Muscle layer of duodenum (tissue), 2 donors: ENCODE measurements around the gene MFSD11.
A peak's percentile ranks its signal among the peaks of the same experiment; 100 is the strongest.
"Not testable (repeated sequence)": the region's sequence is repeated elsewhere in the genome, so short reads cannot be mapped to it uniquely, and the experiment has no call there.

Experiments
- H3K27ac ChIP-seq: one replicate; pipeline ENCODE4 v1.7.0; 2013; ENCODE audit warnings: mild to moderate bottlenecking, low read length
- H3K27me3 ChIP-seq: one replicate; pipeline ENCODE4 v1.7.0; 2013; ENCODE audit warnings: low read depth, mild to moderate bottlenecking, control low read depth, low read length
- H3K36me3 ChIP-seq, 2 donors: one replicate each; pipeline ENCODE4 v1.7.0; 2013; ENCODE audit warnings: low read length in 2 of 2, control low read depth in 1 of 2, mild to moderate bottlenecking in 1 of 2; ENCODE audit not compliant: insufficient read depth in 2 of 2, control insufficient read depth in 1 of 2
- H3K4me1 ChIP-seq, 2 donors: one replicate each; pipeline ENCODE4 v1.7.0; 2013; ENCODE audit warnings: low read length in 2 of 2, mild to moderate bottlenecking in 2 of 2, control low read depth in 1 of 2, moderate library complexity in 1 of 2; ENCODE audit not compliant: insufficient read depth in 2 of 2, control insufficient read depth in 1 of 2
- H3K4me3 ChIP-seq, 2 donors: one replicate each; pipeline ENCODE4 v1.7.0; 2013; ENCODE audit warnings: low read length in 2 of 2, low read depth in 1 of 2, mild to moderate bottlenecking in 1 of 2
- H3K9me3 ChIP-seq, 2 donors: one replicate each; pipeline ENCODE4 v1.7.0; 2013; ENCODE audit warnings: low read length in 2 of 2, control low read depth in 1 of 2, mild to moderate bottlenecking in 1 of 2; ENCODE audit not compliant: control insufficient read depth in 1 of 2
- donor health status: healthy.

MFSD11 gene

GRCh38 chr17:76709951-76710862, 27.7 kb upstream of the MFSD11 start:
- peaks cover 18 to 19% of the 10 kb centered on the region in 2 donors for H3K36me3 ChIP-seq
- peak overlapping the region; percentile 95 for H3K27ac ChIP-seq
- H3K9me3 ChIP-seq, H3K27me3 ChIP-seq: not testable (repeated sequence)
- peak overlapping the region; percentile 67 to 72 for H3K4me3 ChIP-seq
- peaks cover 13 to 44% of the 10 kb centered on the region in 2 donors for H3K4me1 ChIP-seq

GRCh38 chr17:76710863-76711611, 26.9 kb upstream of the MFSD11 start, which contains the start of gene MXRA7:
Gene MXRA7, minus strand, starts transcription at chr17:76710965. Its CDS starts 19 bp downstream, at chr17:76710946.
- Histone ChIP-seq H3K4me1 (peaks cover 13 to 52% of the 10 kb centered on the region in 2 donors), H3K4me3 (peak within 1 kb of the TSS; percentile 67 to 72), H3K27me3 (no peaks in the 10 kb centered on the region), H3K36me3 (peaks cover 18 to 27% of the 10 kb centered on the region in 2 donors), H3K9me3 (no peaks in the 10 kb centered on the region), H3K27ac (peak within 1 kb of the TSS; percentile 95)

GRCh38 chr17:76712321-76712720, 25.6 kb upstream of the MFSD11 start:
- H3K27ac ChIP-seq, H3K27me3 ChIP-seq, H3K9me3 ChIP-seq, H3K4me3 ChIP-seq: not testable (repeated sequence)
- peaks cover 10 to 54% of the 10 kb centered on the region in 2 donors for H3K4me1 ChIP-seq
- H3K36me3 ChIP-seq: peaks cover 27 to 40% of the 10 kb centered on the region in 2 donors

GRCh38 chr17:76713765-76714164, 24.2 kb upstream of the MFSD11 start:
- Histone ChIP-seq H3K4me1 (peaks cover 4 to 40% of the 10 kb centered on the region in 2 donors), H3K36me3 (peaks cover 36 to 55% of the 10 kb centered on the region in 2 donors), H3K27ac (no peak overlapping the region)

GRCh38 chr17:76714336-76714735, 23.6 kb upstream of the MFSD11 start:
- Histone ChIP-seq H3K27me3 (no peaks in the 10 kb centered on the region), H3K4me1 (peaks cover 4 to 37% of the 10 kb centered on the region in 2 donors), H3K27ac (no peak overlapping the region), H3K9me3 (no peaks in the 10 kb centered on the region), H3K4me3 (no peak overlapping the region), H3K36me3 (peaks cover 42 to 60% of the 10 kb centered on the region in 2 donors)

More at GRCh38 chr17:76713765-76714164, 24.2 kb upstream of the MFSD11 start:
- no peaks in the 10 kb centered on the region for H3K27me3 ChIP-seq
- H3K9me3 ChIP-seq: no peaks in the 10 kb centered on the region
- H3K4me3 ChIP-seq: no peak overlapping the region

- no peaks in the 10 kb centered on the region for H3K27me3 ChIP-seq
- no peak overlapping the region for H3K4me3 ChIP-seq
- H3K36me3 ChIP-seq: peaks cover 48 to 67% of the 10 kb centered on the region in 2 donors
- peaks cover 4 to 37% of the 10 kb centered on the region in 2 donors for H3K4me1 ChIP-seq
- no peaks in the 10 kb centered on the region for H3K9me3 ChIP-seq
- H3K27ac ChIP-seq: peak overlapping the region; percentile 46
These were observed 23.0 kb upstream of the MFSD11 start for GRCh38 chr17:76714822-76715495.

GRCh38 chr17:76715496-76715830, 22.5 kb upstream of the MFSD11 start:
- Histone ChIP-seq H3K9me3 (no peaks in the 10 kb centered on the region), H3K4me3 (no peak overlapping the region), H3K4me1 (peaks cover 4 to 37% of the 10 kb centered on the region in 2 donors), H3K36me3 (peaks cover 53 to 72% of the 10 kb centered on the region in 2 donors), H3K27me3 (no peaks in the 10 kb centered on the region), H3K27ac (peak overlapping the region; percentile 46)

- H3K4me1 ChIP-seq: peaks cover 1 to 38% of the 10 kb centered on the region in 2 donors
- H3K9me3 ChIP-seq: no peaks in the 10 kb centered on the region
- H3K4me3 ChIP-seq: no peak overlapping the region
- H3K36me3 ChIP-seq: peaks cover 61 to 80% of the 10 kb centered on the region in 2 donors
- H3K27ac ChIP-seq: peak overlapping the region; percentile 62
- H3K27me3 ChIP-seq: no peaks in the 10 kb centered on the region
These were observed 21.6 kb upstream of the MFSD11 start for GRCh38 chr17:76716146-76716838.

- no peaks in the 10 kb centered on the region for H3K27me3 ChIP-seq
- peaks cover 67 to 85% of the 10 kb centered on the region in 2 donors for H3K36me3 ChIP-seq
- H3K4me1 ChIP-seq: peaks cover 0 to 33% of the 10 kb centered on the region in 2 donors
- H3K9me3 ChIP-seq: no peaks in the 10 kb centered on the region
- peak overlapping the region; percentile 62 for H3K27ac ChIP-seq
- H3K4me3 ChIP-seq: no peak overlapping the region
These were observed 21.1 kb upstream of the MFSD11 start for GRCh38 chr17:76716839-76717215.

- H3K27ac ChIP-seq: no peak overlapping the region
- no peak overlapping the region for H3K4me3 ChIP-seq
- no peaks in the 10 kb centered on the region for H3K27me3 ChIP-seq
- peaks cover 63 to 89% of the 10 kb centered on the region in 2 donors for H3K36me3 ChIP-seq
- peaks cover 0 to 42% of the 10 kb centered on the region in 2 donors for H3K4me1 ChIP-seq
- no peaks in the 10 kb centered on the region for H3K9me3 ChIP-seq
These were observed 19.4 kb upstream of the MFSD11 start for GRCh38 chr17:76718516-76718915.
